K562 (cell line): ENCODE data around the gene FAM83G.
"Not testable (repeated sequence)": the region's sequence is repeated elsewhere in the genome, so short reads cannot be mapped to it uniquely, and the experiment has no call there.

ENCODE experiments used
- HNRNPL ChIP-seq: fragments of 200-400 bp; formaldehyde crosslinking; IDR thresholded peaks from 2 replicates; pipeline ENCODE4 v1.6.1; 2017; ENCODE audit warnings: low read depth, mild to moderate bottlenecking, low read length
- JUNB ChIP-seq: fragments of 450-650 bp; formaldehyde crosslinking; conservative IDR thresholded peaks from 2 replicates; pipeline ENCODE4 v1.4.0; 2020; ENCODE audit warnings: mild to moderate bottlenecking
- NFIX ChIP-seq: fragments of 250-450 bp; sonication (Bioruptor Pico); IDR thresholded peaks from 2 replicates; pipeline ENCODE4 v1.4.0; 2020; ENCODE audit warnings: low read depth, mild to moderate bottlenecking, moderate library complexity
- PHF21A ChIP-seq: fragments of 450-650 bp; IDR thresholded peaks from 2 replicates; pipeline ENCODE4 v1.6.1; 2017; ENCODE audit warnings: low read depth, borderline replicate concordance
- POLR2AphosphoS2 ChIP-seq: IDR thresholded peaks from 2 replicates; pipeline ENCODE4 v1.6.1; 2012; ENCODE audit warnings: low read length, improper control_type of control experiment
- SMARCC2 ChIP-seq: fragments of 450-650 bp; IDR thresholded peaks from 2 replicates; pipeline ENCODE4 v1.6.1; 2017; ENCODE audit warnings: antibody characterized with exemption, moderate library complexity, mild to moderate bottlenecking, low read depth
- ZBTB17 ChIP-seq: fragments of 450-650 bp; formaldehyde crosslinking; IDR thresholded peaks from 2 replicates; pipeline ENCODE4 v1.4.0; 2020; ENCODE audit warnings: mild to moderate bottlenecking

DNA sequence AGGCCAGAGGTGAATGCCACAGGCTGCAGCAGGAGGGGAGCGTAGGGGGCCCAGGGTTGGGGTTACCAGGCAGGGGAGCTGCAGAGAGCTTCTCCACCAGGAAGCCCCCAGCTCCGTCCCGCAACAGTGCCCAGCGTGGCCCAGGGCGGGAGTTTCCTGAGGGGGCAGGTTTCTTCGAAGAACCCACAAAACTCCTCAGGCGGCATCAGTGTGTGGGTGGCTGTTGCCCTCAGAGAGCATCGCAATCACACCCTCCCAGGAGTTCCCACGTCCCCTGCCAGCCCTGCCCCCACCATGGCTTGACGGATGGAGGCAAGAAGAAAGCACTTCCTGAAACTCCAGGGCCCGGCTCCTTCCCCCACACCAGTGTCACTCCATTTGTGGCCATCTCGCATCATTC lies 34.2 kb upstream of the FAM83G start:
- TF ChIP-seq NFIX (CRISPR knock-in tag); PHF21A; POLR2AphosphoS2; SMARCC2; ZBTB17 (CRISPR knock-in tag); JUNB (CRISPR knock-in tag); HNRNPL: not testable (repeated sequence)
